ENCODE measurements around the gene TTC28.

The TTC28 gene

DNA sequence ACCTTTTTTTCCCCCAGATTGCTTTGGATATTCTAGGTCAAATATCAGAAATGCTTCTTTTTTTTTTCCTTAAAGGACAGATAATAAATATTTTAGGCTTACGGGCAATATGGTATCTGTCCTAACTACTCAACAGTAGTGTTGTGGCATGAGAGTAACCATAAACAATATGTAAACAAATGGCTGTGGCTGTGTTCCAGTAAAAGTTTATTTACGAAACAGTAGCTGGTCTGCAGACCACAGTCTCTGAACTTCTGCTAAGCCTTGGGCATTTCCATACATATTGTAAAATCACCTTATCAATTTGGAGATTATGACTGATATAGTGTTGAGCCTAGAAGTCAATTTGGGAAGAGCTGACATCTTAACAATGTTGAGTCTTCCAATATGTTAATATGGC is 621.6 kb downstream of the TTC28 start:
- Histone ChIP-seq H3K27ac (ENCODE audit: low read length, poor library complexity, severe bottlenecking) (no peak overlapping the region), H3K27me3 (ENCODE audit: control insufficient read depth in 1 of 2, insufficient read depth in 1 of 2, low read length in 2 of 2) (no peaks in the 10 kb centered on the region), H2BK120ac (ENCODE audit: low read depth, low read length) (no peak overlapping the region), H2AFZ (ENCODE audit: low read depth, low read length) (no peak overlapping the region), H3K23ac (ENCODE audit: low read length in 2 of 2) (no peak overlapping the region), H2BK15ac (ENCODE audit: low read depth, poor library complexity, severe bottlenecking) (no peak overlapping the region), H3K4me1 (ENCODE audit: control insufficient read depth, insufficient read depth, low read depth, low read length) (peaks cover 3% of the 10 kb centered on the region), H3K36me3 (ENCODE audit: control insufficient read depth in 1 of 2, insufficient read depth in 2 of 2, low read depth in 1 of 2, low read length in 2 of 2) (peaks cover 0 to under 1% of the 10 kb centered on the region in 2 experiments), H3K4me3 (ENCODE audit: insufficient read depth in 1 of 2, low read depth in 1 of 2, low read length in 2 of 2) (no peak overlapping the region), H2AK5ac (ENCODE audit: low read length, severe bottlenecking) (no peak overlapping the region), H3K79me1 (replicated peaks; ENCODE audit: low read length, poor library complexity, severe bottlenecking) (no peaks in the 10 kb centered on the region), H3K18ac (ENCODE audit: low read depth in 1 of 2, low read length in 2 of 2) (no peak overlapping the region), H4K8ac (ENCODE audit: low read length) (no peak overlapping the region), H3K9me3 (ENCODE audit: control insufficient read depth, low read length) (no peaks in the 10 kb centered on the region), H2BK12ac (ENCODE audit: low read length in 2 of 2) (no peak overlapping the region), H3K4ac (ENCODE audit: low read depth in 1 of 2, low read length in 2 of 2) (no peak overlapping the region), H2BK5ac (ENCODE audit: low read depth, low read length, poor library complexity, severe bottlenecking) (no peak overlapping the region), H4K91ac (ENCODE audit: low read length) (no peak overlapping the region), H3K14ac (ENCODE audit: low read length in 2 of 2) (no peak overlapping the region), H3K9ac (ENCODE audit: low read length) (no peak overlapping the region), H3K4me2 (ENCODE audit: low read length, poor library complexity, severe bottlenecking) (no peak overlapping the region)
- no CpG with 5 or more reads among the region's 2 CpGs for WGBS
- DNase-seq = peak; percentile 64

DNA sequence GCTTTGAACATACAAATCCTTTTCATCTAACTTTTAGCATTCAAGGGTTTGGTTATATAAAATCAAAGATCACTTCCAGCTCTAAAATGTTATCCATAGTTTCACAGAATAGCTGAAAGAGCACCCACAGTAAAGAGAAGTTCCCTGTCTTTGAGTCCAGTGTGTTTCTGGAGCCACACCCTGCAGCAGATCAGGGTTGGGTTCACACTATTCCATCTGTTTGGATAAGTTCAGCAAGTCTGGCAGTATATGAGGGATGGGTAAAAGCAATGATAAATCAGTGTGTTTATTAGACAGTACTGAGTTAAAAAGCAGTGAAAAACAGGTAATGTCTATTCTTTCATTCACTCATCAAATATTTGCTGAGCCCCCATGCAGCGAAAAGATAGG is 624.8 kb downstream of the TTC28 start:
- H2BK15ac ChIP-seq (ENCODE audit: low read depth, poor library complexity, severe bottlenecking) = no peak overlapping the region
- H3K14ac ChIP-seq (ENCODE audit: low read length in 2 of 2) = no peak overlapping the region
- no peak overlapping the region for H3K18ac ChIP-seq (ENCODE audit: low read depth in 1 of 2, low read length in 2 of 2)
- H4K91ac ChIP-seq (ENCODE audit: low read length) = no peak overlapping the region
- no peak overlapping the region for H3K4me3 ChIP-seq (ENCODE audit: insufficient read depth in 1 of 2, low read depth in 1 of 2, low read length in 2 of 2)
- no peaks in the 10 kb centered on the region for H3K9me3 ChIP-seq (ENCODE audit: control insufficient read depth, low read length)
- H3K4me2 ChIP-seq (ENCODE audit: low read length, poor library complexity, severe bottlenecking) = no peak overlapping the region
- H3K27me3 ChIP-seq (ENCODE audit: control insufficient read depth in 1 of 2, insufficient read depth in 1 of 2, low read length in 2 of 2) = no peaks in the 10 kb centered on the region
- no peak overlapping the region for H2BK5ac ChIP-seq (ENCODE audit: low read depth, low read length, poor library complexity, severe bottlenecking)
- H4K8ac ChIP-seq (ENCODE audit: low read length) = no peak overlapping the region
- no peak overlapping the region for H2AFZ ChIP-seq (ENCODE audit: low read depth, low read length)
- no peak overlapping the region for H3K9ac ChIP-seq (ENCODE audit: low read length)
- H3K36me3 ChIP-seq (ENCODE audit: control insufficient read depth in 1 of 2, insufficient read depth in 2 of 2, low read depth in 1 of 2, low read length in 2 of 2) = no peaks in the 10 kb centered on the region
- no peak overlapping the region for H3K27ac ChIP-seq (ENCODE audit: low read length, poor library complexity, severe bottlenecking)
- no peak overlapping the region for H3K23ac ChIP-seq (ENCODE audit: low read length in 2 of 2)
- no peak overlapping the region for H2AK5ac ChIP-seq (ENCODE audit: low read length, severe bottlenecking)
- H2BK12ac ChIP-seq (ENCODE audit: low read length in 2 of 2) = no peak overlapping the region
- no peak for DNase-seq
- H3K79me1 ChIP-seq (replicated peaks; ENCODE audit: low read length, poor library complexity, severe bottlenecking) = no peaks in the 10 kb centered on the region
- H3K4ac ChIP-seq (ENCODE audit: low read depth in 1 of 2, low read length in 2 of 2) = no peak overlapping the region
- 100% methylated on average over 1 of the region's 1 CpG for WGBS
- no peak overlapping the region for H2BK120ac ChIP-seq (ENCODE audit: low read depth, low read length)
- peaks cover 6% of the 10 kb centered on the region for H3K4me1 ChIP-seq (ENCODE audit: control insufficient read depth, insufficient read depth, low read depth, low read length)

DNA sequence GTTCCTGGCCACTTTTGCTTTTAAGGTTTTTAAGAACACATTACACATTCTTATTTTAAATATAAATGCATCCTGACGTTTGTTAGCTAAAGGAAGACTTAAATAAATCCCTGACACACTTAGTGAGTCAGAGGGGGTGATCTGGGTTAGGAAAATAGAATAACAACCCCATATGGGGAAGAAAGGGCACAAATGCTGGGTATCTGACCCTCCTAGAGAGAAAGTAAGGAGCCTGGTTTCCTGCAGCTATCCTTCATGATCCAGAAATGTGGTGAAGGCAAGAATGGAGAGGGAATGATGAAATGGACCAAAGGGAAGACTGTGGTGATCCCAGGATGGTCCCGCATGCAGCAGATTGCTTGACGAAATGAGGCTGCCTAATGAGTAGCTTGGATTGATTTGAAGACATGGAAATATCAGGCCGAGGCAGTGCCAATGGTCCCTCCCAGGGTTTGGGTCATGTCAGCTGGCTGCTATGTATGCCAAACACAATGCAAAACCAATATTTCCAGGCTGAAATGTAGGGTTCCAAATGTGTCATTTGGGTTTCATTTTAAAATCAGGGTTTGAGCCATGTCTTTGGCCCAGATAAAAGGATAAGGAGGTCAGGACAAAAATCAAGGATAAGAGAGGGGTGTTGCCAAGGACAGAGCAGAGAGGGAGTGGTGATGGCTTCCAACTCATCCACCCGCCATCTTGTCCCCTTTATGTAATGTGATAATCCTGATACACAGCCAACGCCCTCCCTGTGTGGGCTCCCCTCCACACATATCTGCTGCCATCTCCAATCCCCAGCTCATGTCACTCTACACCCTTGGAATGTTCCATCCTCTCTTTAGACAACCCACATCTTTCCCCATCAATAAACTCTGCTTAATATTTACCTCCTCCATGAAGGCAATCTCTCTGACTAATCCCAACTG is 625.5 kb downstream of the TTC28 start:
- 93% methylated on average over 5 of the region's 6 CpGs for WGBS
- no peak overlapping the region for H3K4me3 ChIP-seq (ENCODE audit: insufficient read depth in 1 of 2, low read depth in 1 of 2, low read length in 2 of 2)

DNA sequence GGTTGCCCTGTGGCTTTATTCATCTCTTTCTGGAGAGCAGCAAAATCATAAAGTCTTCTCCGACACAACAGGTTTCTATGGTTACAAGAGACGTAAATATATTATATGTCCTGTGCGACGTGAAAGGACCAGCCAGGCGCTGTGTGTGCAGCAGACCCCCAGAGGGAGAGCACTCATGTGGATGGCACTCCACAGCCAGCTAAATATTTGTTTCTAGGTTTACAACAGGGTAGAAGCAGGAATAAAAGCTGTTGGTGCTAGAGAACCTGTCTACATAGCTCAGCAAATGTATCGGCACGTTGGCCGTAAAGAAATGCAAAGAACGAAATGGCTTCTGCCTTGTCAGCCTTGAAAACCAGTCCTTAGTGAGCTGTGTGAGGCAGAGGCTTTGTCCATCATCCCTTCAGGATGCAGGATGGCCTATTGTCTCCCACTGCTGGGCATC is 626.8 kb downstream of the TTC28 start:
- Histone ChIP-seq H4K91ac (ENCODE audit: low read length) (no peak overlapping the region), H3K4me2 (ENCODE audit: low read length, poor library complexity, severe bottlenecking) (no peak overlapping the region), H2BK5ac (ENCODE audit: low read depth, low read length, poor library complexity, severe bottlenecking) (no peak overlapping the region), H4K8ac (ENCODE audit: low read length) (no peak overlapping the region), H3K14ac (ENCODE audit: low read length in 2 of 2) (no peak overlapping the region), H2AFZ (ENCODE audit: low read depth, low read length) (no peak overlapping the region), H3K27me3 (ENCODE audit: control insufficient read depth in 1 of 2, insufficient read depth in 1 of 2, low read length in 2 of 2) (no peaks in the 10 kb centered on the region), H3K4ac (ENCODE audit: low read depth in 1 of 2, low read length in 2 of 2) (no peak overlapping the region), H2BK12ac (ENCODE audit: low read length in 2 of 2) (peak overlapping the region in 1 of 2 experiments; percentile 54), H3K23ac (ENCODE audit: low read length in 2 of 2) (no peak overlapping the region), H3K4me1 (ENCODE audit: control insufficient read depth, insufficient read depth, low read depth, low read length) (peaks cover 8% of the 10 kb centered on the region), H3K4me3 (ENCODE audit: insufficient read depth in 1 of 2, low read depth in 1 of 2, low read length in 2 of 2) (no peak overlapping the region), H3K18ac (ENCODE audit: low read depth in 1 of 2, low read length in 2 of 2) (no peak overlapping the region), H3K27ac (ENCODE audit: low read length, poor library complexity, severe bottlenecking) (no peak overlapping the region), H3K9me3 (ENCODE audit: control insufficient read depth, low read length) (no peaks in the 10 kb centered on the region), H2BK15ac (ENCODE audit: low read depth, poor library complexity, severe bottlenecking) (no peak overlapping the region), H3K79me1 (replicated peaks; ENCODE audit: low read length, poor library complexity, severe bottlenecking) (peaks cover 6% of the 10 kb centered on the region), H2BK120ac (ENCODE audit: low read depth, low read length) (no peak overlapping the region), H3K36me3 (ENCODE audit: control insufficient read depth in 1 of 2, insufficient read depth in 2 of 2, low read depth in 1 of 2, low read length in 2 of 2) (peaks cover 0 to 5% of the 10 kb centered on the region in 2 experiments), H2AK5ac (ENCODE audit: low read length, severe bottlenecking) (peak overlapping the region; percentile 36), H3K9ac (ENCODE audit: low read length) (no peak overlapping the region)
- DNase-seq = no peak
- WGBS = 70% methylated on average over 9 of the region's 9 CpGs

More for the DNA sequence above, 625.5 kb downstream of the TTC28 start:
- no peak overlapping the region for H2BK120ac ChIP-seq (ENCODE audit: low read depth, low read length)
- H3K9me3 ChIP-seq (ENCODE audit: control insufficient read depth, low read length) = no peaks in the 10 kb centered on the region
- peaks cover 0 to 3% of the 10 kb centered on the region in 2 experiments for H3K36me3 ChIP-seq (ENCODE audit: control insufficient read depth in 1 of 2, insufficient read depth in 2 of 2, low read depth in 1 of 2, low read length in 2 of 2)
- no peak overlapping the region for H2BK12ac ChIP-seq (ENCODE audit: low read length in 2 of 2)
- H2AFZ ChIP-seq (ENCODE audit: low read depth, low read length) = no peak overlapping the region
- no peaks in the 10 kb centered on the region for H3K27me3 ChIP-seq (ENCODE audit: control insufficient read depth in 1 of 2, insufficient read depth in 1 of 2, low read length in 2 of 2)
- H3K4me1 ChIP-seq (ENCODE audit: control insufficient read depth, insufficient read depth, low read depth, low read length) = peaks cover 6% of the 10 kb centered on the region
- no peak overlapping the region for H3K23ac ChIP-seq (ENCODE audit: low read length in 2 of 2)
- H3K4ac ChIP-seq (ENCODE audit: low read depth in 1 of 2, low read length in 2 of 2) = no peak overlapping the region
- peak overlapping the region; percentile 55 for H4K8ac ChIP-seq (ENCODE audit: low read length)
- no peaks in the 10 kb centered on the region for H3K79me1 ChIP-seq (replicated peaks; ENCODE audit: low read length, poor library complexity, severe bottlenecking)
- no peak overlapping the region for H4K91ac ChIP-seq (ENCODE audit: low read length)
- H2BK15ac ChIP-seq (ENCODE audit: low read depth, poor library complexity, severe bottlenecking) = no peak overlapping the region
- H2AK5ac ChIP-seq (ENCODE audit: low read length, severe bottlenecking) = no peak overlapping the region
- peak overlapping the region; percentile 15 for H3K9ac ChIP-seq (ENCODE audit: low read length)
- H2BK5ac ChIP-seq (ENCODE audit: low read depth, low read length, poor library complexity, severe bottlenecking) = no peak overlapping the region
- H3K4me2 ChIP-seq (ENCODE audit: low read length, poor library complexity, severe bottlenecking) = no peak overlapping the region
- no peak overlapping the region for H3K14ac ChIP-seq (ENCODE audit: low read length in 2 of 2)
- H3K18ac ChIP-seq (ENCODE audit: low read depth in 1 of 2, low read length in 2 of 2) = peak overlapping the region in 1 of 2 experiments; percentile 54
- DNase-seq = no peak
- no peak overlapping the region for H3K27ac ChIP-seq (ENCODE audit: low read length, poor library complexity, severe bottlenecking)
